ENCODE measurements around the gene CFAP119.

The CFAP119 gene

DNA sequence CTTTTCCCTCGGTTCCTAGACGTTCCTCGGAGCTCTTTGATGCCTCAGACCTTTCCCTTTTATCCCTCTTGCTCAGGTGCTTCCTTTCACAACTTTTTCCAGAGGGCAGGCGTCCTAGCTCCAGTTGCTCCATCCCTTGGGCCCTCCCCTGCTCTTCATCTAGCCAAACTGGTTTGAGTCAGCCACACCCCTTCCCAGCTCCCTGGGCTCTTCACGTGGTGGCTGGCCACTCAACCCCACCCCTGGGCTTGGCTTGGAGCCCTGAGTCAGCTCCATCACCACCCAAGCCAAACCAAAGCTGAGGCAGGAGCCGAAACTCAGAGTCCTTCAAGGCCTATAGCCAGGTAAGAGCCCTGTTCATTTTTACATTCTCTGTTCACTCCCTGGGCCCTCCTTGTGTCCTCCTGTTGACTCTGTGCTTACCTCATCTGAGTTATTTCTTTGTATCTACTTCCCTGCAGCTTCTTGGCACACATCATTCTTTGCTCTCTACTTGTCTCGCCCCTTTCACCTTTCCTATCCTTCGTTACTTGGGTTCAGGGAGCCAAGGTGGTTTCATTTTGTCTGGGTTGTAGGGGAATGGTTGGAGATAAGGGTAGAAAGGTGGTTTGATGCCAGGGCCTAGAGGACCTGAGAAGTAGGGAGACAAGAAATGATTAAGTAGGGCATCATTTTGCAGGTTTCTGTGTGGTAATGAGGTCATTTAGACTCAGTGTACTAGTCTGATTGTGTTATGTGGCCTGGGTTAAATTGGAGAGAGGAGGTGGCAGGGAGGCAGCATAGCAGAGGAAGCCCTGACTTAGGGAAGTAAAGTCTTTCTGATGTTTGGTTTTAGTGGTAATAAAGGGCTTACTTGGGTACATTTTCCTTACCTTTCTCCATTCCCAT is 21.3 kb downstream of the CFAP119 start:
- DNase-seq (ENCODE audit: low read depth in 2 of 2), result no peak

DNA sequence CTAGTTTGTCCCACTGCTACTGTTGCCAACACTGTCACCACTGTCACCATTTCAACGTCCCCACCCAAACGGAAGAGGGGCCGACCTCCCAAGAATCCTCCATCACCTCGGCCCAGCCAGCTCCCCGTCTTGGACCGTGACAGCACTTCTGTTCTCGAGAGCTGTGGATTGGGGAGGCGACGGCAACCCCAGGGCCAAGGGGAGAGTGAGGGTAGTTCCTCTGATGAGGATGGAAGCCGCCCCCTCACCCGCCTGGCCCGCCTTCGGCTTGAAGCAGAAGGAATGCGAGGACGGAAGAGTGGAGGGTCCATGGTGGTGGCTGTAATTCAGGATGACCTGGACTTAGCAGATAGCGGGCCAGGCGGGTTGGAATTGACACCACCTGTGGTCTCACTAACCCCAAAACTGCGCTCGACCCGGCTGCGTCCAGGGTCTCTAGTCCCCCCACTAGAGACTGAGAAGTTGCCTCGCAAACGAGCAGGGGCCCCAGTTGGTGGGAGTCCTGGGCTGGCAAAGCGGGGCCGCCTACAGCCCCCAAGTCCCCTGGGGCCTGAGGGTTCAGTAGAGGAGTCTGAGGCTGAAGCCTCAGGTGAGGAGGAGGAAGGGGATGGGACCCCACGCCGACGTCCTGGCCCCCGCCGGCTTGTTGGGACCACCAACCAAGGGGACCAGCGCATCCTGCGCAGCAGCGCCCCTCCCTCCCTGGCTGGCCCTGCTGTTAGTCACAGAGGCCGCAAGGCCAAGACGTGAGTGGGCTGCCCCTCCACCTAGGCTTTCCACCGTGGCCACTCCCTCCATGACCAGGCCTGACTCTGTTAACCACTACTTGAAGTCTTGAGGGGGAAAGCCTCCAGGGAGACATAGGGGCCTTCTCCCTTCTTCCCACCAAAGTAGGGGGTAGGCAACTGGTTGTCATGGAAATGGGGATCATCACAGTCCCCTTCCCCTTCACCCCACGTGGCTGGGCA is 22.6 kb downstream of the CFAP119 start:
- no peak for DNase-seq (ENCODE audit: low read depth in 2 of 2)

DNA sequence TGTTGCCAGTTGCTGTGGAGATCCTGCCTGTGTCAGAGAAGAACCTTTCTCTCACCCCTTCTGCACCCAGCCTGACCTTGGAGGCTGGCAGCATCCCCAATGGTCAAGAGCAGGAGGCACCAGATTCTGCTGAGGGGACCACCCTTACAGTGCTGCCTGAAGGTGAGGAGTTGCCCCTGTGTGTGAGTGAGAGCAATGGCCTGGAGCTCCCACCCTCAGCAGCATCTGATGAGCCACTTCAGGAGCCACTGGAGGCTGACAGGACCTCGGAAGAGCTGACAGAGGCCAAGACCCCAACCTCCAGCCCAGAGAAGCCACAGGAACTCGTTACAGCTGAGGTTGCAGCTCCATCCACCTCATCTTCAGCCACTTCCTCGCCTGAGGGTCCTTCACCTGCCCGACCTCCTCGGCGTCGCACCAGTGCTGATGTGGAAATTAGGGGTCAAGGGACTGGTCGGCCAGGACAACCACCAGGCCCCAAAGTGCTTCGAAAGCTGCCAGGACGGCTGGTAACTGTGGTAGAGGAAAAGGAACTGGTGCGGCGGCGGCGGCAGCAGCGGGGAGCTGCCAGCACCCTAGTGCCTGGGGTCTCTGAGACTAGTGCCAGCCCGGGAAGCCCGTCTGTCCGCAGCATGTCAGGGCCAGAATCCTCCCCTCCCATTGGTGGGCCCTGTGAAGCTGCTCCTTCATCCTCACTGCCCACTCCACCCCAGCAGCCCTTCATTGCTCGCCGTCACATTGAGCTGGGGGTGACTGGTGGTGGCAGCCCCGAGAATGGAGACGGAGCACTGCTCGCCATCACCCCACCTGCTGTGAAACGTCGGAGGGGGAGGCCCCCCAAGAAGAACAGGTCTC is 23.8 kb downstream of the CFAP119 start:
- no peak for DNase-seq (ENCODE audit: low read depth in 2 of 2)

DNA sequence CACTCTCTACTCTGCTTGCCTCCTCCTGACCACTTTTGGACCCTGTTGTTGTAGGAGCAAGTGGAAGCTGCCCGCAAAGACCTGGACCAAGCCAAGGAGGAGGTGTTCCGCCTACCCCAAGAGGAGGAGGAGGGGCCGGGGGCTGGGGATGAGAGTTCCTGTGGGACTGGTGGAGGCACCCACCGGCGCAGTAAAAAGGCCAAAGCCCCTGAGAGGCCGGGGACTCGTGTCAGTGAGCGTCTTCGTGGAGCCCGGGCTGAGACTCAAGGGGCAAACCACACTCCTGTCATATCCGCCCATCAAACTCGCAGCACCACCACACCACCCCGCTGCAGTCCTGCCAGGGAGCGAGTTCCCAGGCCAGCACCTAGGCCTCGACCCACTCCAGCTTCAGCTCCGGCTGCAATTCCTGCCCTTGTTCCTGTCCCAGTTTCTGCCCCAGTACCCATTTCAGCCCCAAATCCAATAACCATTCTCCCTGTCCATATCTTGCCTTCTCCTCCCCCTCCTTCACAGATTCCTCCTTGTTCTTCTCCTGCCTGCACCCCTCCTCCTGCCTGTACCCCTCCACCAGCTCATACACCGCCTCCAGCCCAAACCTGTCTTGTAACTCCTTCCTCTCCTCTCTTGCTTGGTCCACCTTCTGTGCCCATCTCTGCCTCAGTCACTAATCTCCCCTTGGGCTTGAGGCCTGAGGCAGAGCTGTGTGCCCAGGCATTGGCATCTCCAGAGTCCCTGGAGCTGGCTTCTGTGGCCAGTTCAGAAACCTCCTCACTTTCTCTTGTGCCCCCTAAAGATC is 24.7 kb downstream of the CFAP119 start:
- DNase-seq (ENCODE audit: low read depth in 2 of 2), result no peak

DNA sequence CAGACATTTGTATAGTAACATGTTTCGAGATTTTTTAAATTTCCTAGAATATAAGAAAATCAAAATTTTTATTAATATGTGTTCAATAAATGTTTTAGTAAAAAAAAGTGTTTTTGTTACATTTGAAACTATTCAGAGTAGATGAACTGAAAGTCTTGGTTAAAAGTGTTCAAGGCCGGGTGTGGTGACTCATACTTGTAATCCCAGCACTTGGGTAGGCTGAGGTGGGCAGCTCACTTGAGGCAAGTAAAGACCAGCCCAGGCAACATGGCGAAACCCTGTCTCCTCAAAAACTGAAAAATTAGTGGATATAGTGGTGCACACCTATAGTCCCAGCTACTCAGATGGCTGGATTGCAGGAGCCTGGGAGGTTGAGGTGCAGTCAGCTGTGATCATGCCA is 30.5 kb downstream of the CFAP119 start:
- DNase-seq (ENCODE audit: low read depth in 2 of 2), result no peak

DNA sequence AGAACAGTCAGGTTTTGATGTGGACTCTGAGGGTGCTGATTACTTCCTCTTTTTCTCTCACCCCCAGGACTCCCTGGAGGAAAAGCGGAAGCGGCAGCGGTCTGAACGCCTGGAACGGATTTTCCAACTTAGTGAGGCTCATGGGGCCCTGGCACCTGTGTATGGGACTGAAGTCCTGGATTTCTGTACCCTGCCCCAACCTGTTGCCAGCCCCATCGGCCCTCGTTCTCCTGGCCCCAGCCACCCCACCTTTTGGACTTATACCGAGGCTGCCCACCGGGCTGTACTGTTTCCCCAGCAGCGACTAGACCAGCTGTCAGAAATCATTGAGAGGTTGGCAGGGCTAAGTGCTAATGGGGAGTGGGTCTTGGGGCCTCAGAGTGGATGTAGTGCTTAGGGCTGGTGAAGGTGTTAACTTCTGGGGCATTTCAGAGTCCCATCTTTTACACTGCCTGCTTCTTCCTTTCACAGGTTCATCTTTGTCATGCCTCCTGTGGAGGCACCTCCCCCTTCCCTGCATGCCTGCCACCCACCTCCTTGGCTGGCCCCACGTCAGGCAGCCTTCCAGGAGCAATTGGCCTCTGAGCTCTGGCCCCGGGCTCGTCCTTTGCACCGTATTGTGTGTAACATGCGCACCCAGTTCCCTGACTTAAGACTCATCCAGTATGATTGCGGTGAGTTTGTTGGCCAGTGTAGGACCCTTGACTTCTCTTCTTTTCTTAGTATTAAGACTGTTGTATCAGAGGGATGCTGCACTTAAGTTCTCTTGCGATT is 32.8 kb downstream of the CFAP119 start:
- no peak for DNase-seq (ENCODE audit: low read depth in 2 of 2)

DNA sequence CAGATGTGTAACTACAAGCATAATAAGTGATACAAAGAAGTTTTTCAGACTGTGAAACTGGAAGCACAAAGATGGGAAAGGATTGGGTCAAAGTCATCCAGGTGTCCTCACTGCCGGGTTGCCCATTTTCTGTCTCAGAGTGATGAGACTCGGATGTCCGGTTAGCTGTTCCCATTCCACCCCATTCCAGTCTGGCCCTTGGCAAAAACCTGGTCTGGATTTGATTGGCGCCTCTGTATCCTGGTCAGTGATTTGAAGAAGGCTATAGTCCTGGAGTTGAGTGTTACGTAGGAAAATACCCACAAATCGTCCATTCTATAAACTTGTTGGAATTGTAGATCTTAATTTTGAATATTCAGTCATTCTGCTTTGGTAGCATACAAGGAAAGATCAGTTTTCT is 33.5 kb downstream of the CFAP119 start:
- no peak for DNase-seq (ENCODE audit: low read depth in 2 of 2)

DNA sequence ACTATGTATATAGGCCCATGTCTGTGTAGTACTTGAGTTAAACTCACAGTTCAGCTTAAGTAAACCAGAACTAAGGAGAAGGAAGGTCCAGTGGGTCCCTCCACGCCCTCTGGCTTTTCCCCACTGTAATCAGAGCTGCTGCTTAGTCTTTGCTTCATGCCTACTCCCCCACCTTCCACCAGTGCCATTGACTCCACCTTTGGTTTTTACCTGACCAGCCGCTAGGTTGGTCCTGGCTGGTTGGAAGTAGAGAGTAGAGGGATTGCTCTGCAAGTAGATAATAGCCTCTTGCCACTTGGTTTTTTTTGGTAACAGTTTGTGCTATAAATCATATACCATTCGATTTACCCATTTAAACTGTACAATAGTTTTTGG is 36.5 kb downstream of the CFAP119 start:
- DNase-seq (ENCODE audit: low read depth in 2 of 2), result no peak

- DNase-seq (ENCODE audit: low read depth in 2 of 2), result no peak
These were observed 37.0 kb downstream of the CFAP119 start for GRCh38 chr16:30724641-30725417.

DNA sequence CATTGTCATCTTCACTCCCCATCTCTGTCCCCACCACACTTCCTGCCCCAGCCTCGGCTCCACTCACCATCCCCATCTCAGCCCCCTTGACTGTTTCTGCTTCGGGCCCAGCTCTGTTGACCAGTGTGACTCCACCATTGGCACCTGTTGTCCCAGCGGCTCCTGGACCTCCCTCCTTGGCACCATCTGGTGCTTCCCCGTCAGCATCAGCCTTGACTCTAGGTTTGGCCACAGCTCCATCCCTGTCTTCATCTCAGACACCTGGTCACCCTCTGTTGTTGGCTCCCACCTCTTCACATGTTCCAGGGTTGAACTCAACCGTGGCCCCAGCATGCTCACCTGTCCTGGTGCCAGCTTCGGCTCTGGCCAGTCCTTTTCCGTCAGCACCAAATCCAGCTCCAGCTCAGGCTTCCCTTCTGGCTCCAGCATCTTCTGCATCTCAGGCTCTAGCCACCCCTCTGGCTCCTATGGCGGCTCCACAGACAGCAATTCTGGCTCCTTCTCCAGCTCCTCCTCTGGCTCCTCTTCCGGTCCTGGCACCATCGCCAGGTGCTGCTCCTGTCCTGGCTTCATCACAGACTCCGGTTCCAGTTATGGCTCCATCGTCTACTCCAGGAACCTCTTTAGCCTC is 38.0 kb downstream of the CFAP119 start:
- DNase-seq (ENCODE audit: low read depth in 2 of 2), result no peak

DNA sequence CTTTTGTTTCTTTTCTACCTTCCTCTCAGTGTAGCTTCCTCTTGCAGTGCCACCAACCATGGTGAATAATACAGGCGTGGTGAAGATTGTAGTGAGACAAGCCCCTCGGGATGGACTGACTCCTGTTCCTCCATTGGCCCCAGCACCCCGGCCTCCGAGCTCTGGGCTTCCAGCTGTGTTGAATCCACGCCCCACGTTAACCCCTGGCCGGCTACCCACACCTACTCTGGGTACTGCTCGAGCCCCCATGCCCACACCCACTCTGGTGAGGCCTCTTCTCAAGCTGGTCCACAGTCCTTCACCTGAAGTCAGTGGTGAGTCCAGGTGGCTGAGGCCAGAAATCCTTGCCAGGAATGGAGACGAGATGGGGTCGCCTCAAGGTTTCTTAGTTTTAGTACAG is 38.9 kb downstream of the CFAP119 start:
- DNase-seq (ENCODE audit: low read depth in 2 of 2), result no peak

GRCh38 chr16:30722443-30722842 is 39.4 kb downstream of the CFAP119 start:
- no peak for DNase-seq (ENCODE audit: low read depth in 2 of 2)

- no peak for DNase-seq (ENCODE audit: low read depth in 2 of 2)
These were observed 40.3 kb downstream of the CFAP119 start for GRCh38 chr16:30721606-30722005.

GRCh38 chr16:30721167-30721566 is 40.7 kb downstream of the CFAP119 start:
- no peak for DNase-seq (ENCODE audit: low read depth in 2 of 2)

GRCh38 chr16:30720694-30721093 is 41.2 kb downstream of the CFAP119 start:
- DNase-seq (ENCODE audit: low read depth in 2 of 2), result no peak

GRCh38 chr16:30720086-30720485 is 41.8 kb downstream of the CFAP119 start:
- no peak for DNase-seq (ENCODE audit: low read depth in 2 of 2)

DNA sequence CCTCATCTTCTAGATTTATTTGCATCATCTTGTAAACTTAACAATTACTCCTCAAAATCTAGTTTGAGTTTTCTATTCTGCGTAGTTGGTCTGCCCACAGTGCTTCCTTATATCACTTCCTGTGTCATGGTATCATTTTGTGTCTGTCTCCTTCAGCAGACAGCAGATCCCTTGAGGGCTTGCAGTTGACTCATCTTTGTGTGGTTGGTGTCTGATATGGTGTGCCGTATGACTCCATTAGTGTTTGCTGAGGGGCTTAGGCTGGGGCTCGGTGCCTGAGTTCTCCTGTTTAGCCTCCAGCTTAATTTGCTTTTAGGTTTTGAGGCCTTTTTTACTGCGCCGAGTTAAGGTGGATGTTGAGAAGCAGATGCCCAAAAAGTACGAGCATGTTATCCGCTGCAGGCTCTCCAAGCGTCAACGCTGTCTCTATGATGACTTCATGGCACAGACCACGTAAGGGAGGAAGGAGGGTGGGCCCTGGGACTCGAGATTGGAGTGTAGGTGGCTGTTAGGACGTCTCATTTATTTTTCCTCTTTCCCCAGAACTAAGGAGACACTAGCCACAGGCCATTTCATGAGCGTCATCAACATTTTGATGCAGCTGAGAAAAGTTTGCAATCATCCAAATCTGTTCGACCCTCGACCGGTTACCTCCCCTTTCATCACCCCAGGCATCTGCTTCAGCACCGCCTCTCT is 46.0 kb downstream of the CFAP119 start:
- peak; percentile 18 to 43 for DNase-seq (ENCODE audit: low read depth in 2 of 2)

GRCh38 chr16:30711712-30712111 is 50.1 kb downstream of the CFAP119 start:
- no peak for DNase-seq (ENCODE audit: low read depth in 2 of 2)

Data from stimulated activated CD8-positive, alpha-beta memory T cell treated with anti-CD3 and anti-CD28 coated beads, Interleukin-15, amount 100 ng/mL, for 4 hours (primary cell).